Psoas muscle (tissue), 8 donors: Measurements from ENCODE around the gene DNAJB5. TPM values are rescaled to one million over a fixed set of nuclear protein-coding genes. Genes with fewer than 3 reads are reported as not detected.
"Not testable (repeated sequence)": the region's sequence is repeated elsewhere in the genome, so short reads cannot be mapped to it uniquely, and the experiment has no call there.

Source experiments
- ATAC-seq, 4 donors: fragments of 200-7000 bp; cut with Tn5 transposase; one replicate each; pipeline ENCODE4 v1.9.1; 2020; ENCODE audit warnings: moderate library complexity in 3 of 4, mild to moderate bottlenecking in 2 of 4
- DNase-seq, 2 donors: peaks; one replicate each; pipeline ENCODE4 v3.0.0-alpha.2; 2020
- H3K27ac ChIP-seq: fragments of 200-600 bp; one replicate; pipeline ENCODE4 v1.8.0; 2022
- H3K27me3 ChIP-seq, 3 donors: fragments of 200-600 bp in 1 of 3; one replicate each; pipeline versions ENCODE4 v1.6.1 to v1.8.0; 2013 to 2022; ENCODE audit warnings: low read length in 2 of 3, mild to moderate bottlenecking in 2 of 3, moderate library complexity in 1 of 3; ENCODE audit not compliant: insufficient read depth in 3 of 3
- H3K36me3 ChIP-seq, 2 donors: fragments of 200-600 bp in 1 of 2; one replicate each; pipeline versions ENCODE4 v1.6.1 to v1.8.0; 2013 to 2022; ENCODE audit warnings: low read depth in 1 of 2, mild to moderate bottlenecking in 1 of 2, moderate library complexity in 1 of 2; ENCODE audit not compliant: insufficient read depth in 1 of 2
- H3K4me1 ChIP-seq: fragments of 200-600 bp; one replicate; pipeline ENCODE4 v1.8.0; 2022
- H3K4me3 ChIP-seq: fragments of 200-600 bp; one replicate; pipeline ENCODE4 v1.8.0; 2022; ENCODE audit warnings: mild to moderate bottlenecking
- H3K9me3 ChIP-seq: fragments of 200-600 bp; one replicate; pipeline ENCODE4 v1.8.0; 2022
- WGBS, 3 donors: extraction: QIAGEN DNeasy Blood & Tissue Kit; methylation state at CpG; one replicate each; pipeline versions ENCODE4 v1.1.6 to v1.1.7; 2013; 5-methylcytosine and 5-hydroxymethylcytosine counted together
- intact Hi-C, 2 donors: fragments of 100-400 bp; cut with DNase I; formaldehyde crosslinking; loops; one replicate each; pipeline versions ENCODE4 v1.11.0 to v1.14.2; 2022
- polyA plus RNA-seq, 3 donors: library from polyadenylated mRNA; stranded (reverse); fragments of 200-250 nt; gene quantifications; one replicate each; pipeline ENCODE4 v1.2.3, GENCODE V29; 2013
- total RNA-seq, 4 donors: library from RNA; stranded (reverse); fragmentation: NEBNext Ultra II Directional in 2 of 4; extraction: Animal tissue kit (Norgen Biotek cat#: 25700) in 2 of 4; gene quantifications; one replicate each; pipeline versions ENCODE4 v1.2.1 to v1.2.4, GENCODE V29; 2021 to 2023
- TF ChIP-seq, protein P1 (sequence below): fragments of 200-600 bp; IDR thresholded peaks from one replicate; pipeline ENCODE4 v1.8.0; 2022; ENCODE audit warnings: antibody characterized with exemption
- donor health status: healthy with polysubstance abuse.
- donor health status: DM: no; HTN: no; CAD: no; lungs with moderate emphysema.
- donor health status: Bipolar disorder and iron deficiency.
- donor health status: healthy.
- donor health status: DM: yes; HTN: yes; CAD: no.
- donor health status: DM: no; HTN: no; CAD: no.
- donor health status: DM: no; HTN: no; CAD: no.
- donor health status: DM: yes; HTN: yes; CAD: no.

Gene DNAJB5
- total and polyA plus RNA-seq, 7 donors = 44.2 to 260 (median 145) TPM

DNA sequence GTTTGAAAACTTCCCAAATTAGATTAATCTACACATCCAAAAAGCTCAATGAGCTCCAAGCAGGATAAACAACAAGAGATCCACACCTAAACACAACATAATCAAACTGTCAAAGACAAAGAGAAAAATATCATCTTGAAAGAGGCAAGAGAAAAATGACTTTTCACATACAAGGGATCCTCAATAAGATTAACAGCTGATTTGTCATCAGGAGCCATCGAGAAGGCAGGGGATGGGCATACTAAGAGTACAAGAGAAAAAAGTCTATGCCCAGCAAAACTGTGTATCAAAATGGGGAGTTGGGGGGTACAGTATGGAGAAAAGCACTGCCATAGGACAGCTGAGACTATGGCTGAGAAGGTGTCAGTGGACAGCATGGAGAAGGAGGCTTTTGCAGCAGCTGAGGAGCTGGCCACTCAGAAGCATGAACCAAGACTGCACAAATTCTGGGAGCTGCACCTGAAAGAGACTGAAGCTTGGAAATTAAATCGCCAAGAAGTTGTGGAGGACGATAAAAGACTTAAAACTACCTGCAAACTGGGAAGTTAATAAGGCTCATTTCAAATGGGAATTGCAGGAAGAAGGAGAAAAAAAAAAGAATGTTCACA is 20.9 kb downstream of the DNAJB5 start:
- H3K27ac ChIP-seq = no peak overlapping the region
- H3K36me3 ChIP-seq = peaks cover 10 to 69% of the 10 kb centered on the region in 2 donors
- no peaks in the 10 kb centered on the region for H3K27me3 ChIP-seq
- 90 to 92% (median 92%) methylated on average over 3 of the region's 3 CpGs for WGBS, 3 donors
- intact Hi-C loops = no loop called here
- no peaks in the 10 kb centered on the region for H3K4me1 ChIP-seq
- DNase-seq = no peak
- TF ChIP-seq, protein P1, sequence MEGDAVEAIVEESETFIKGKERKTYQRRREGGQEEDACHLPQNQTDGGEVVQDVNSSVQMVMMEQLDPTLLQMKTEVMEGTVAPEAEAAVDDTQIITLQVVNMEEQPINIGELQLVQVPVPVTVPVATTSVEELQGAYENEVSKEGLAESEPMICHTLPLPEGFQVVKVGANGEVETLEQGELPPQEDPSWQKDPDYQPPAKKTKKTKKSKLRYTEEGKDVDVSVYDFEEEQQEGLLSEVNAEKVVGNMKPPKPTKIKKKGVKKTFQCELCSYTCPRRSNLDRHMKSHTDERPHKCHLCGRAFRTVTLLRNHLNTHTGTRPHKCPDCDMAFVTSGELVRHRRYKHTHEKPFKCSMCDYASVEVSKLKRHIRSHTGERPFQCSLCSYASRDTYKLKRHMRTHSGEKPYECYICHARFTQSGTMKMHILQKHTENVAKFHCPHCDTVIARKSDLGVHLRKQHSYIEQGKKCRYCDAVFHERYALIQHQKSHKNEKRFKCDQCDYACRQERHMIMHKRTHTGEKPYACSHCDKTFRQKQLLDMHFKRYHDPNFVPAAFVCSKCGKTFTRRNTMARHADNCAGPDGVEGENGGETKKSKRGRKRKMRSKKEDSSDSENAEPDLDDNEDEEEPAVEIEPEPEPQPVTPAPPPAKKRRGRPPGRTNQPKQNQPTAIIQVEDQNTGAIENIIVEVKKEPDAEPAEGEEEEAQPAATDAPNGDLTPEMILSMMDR = no peak
- no peak overlapping the region for H3K4me3 ChIP-seq
- ATAC-seq = no peak
- H3K9me3 ChIP-seq = peaks cover 4% of the 10 kb centered on the region

DNA sequence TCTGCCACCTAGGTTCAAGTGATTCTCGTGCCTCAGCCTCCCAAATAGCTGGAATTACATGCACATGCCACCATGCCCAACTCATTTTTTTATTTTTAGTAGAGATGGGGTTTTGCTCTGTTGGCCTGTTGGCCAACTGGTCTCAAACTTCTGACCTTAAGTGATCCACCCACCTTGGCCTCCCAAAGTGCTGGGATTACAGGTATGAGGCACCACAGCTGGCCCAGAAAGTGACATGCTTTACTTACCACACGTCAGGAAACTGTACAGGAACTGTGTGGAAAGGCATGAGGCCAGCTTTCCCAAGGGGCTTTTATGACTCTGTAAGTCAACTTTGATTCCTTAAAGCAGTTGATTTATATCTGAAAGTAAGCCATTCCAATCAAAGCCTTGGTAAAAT is 25.0 kb downstream of the DNAJB5 start:
- peaks cover 10 to 99% of the 10 kb centered on the region in 2 donors for H3K36me3 ChIP-seq
- peak in 3 of 4 donors; percentile 27 to 59 (median 36) for ATAC-seq
- intact Hi-C loops = no loop called here
- H3K9me3 ChIP-seq = peaks cover 4% of the 10 kb centered on the region
- WGBS, 3 donors = 21 to 56% (median 28%) methylated on average over 2 of the region's 2 CpGs
- no peak overlapping the region for H3K4me3 ChIP-seq
- no peak for DNase-seq
- no peaks in the 10 kb centered on the region for H3K27me3 ChIP-seq
- H3K4me1 ChIP-seq = no peaks in the 10 kb centered on the region
- TF ChIP-seq, protein P1 = no peak
- no peak overlapping the region for H3K27ac ChIP-seq

DNA sequence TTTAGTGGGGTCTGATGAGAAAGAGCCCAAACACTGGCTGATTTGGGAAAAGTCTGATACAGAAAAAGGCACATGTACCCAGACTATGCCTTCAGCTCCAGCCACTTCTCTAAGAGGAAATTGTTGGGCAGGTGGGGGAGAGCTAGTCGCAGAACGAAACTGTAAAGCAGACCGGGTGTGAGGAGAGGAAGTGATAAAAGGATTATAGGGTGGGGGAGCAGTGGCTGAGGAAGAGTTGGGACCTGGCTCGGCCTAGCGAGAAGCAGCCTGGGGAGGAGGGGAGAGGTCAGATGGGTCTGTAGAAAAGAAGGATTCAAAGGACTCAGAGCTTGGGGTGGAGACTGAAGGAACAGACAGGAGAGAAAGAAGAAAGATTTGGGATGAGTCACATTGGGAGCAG is 33.9 kb downstream of the DNAJB5 start:
- H3K4me3 ChIP-seq, H3K27me3 ChIP-seq, ATAC-seq, DNase-seq, intact Hi-C loops, H3K27ac ChIP-seq, H3K9me3 ChIP-seq: not testable (repeated sequence)
- WGBS, 3 donors = 59 to 72% (median 65%) methylated on average over 5 of the region's 5 CpGs
- peaks cover 13% of the 10 kb centered on the region for H3K4me1 ChIP-seq
- peaks cover 0 to 64% of the 10 kb centered on the region in 2 donors for H3K36me3 ChIP-seq

DNA sequence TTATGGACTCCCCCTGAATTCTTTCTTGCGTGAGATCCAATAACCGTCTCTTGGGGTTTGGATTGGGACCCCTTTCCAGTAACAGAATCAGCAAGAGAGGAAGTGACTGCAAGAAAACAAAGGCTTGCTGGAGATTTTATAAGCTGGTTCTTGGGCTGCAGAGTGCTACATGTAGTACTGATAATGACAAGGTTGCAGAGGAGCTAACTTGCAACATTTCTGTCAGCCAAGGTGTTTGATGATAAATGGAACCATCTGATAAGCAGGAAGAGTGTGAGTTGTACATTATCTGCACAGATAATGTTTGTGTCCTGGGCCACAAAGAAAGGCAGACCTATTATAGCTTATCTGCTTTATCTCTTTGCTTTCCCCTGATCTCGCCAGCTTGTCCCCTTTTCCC is 37.1 kb downstream of the DNAJB5 start:
- Histone ChIP-seq H3K4me1 (peaks cover 22% of the 10 kb centered on the region), H3K9me3 (no peaks in the 10 kb centered on the region), H3K27ac (peak overlapping the region; percentile 64), H3K36me3 (peaks cover 0 to 61% of the 10 kb centered on the region in 2 donors), H3K27me3 (no peaks in the 10 kb centered on the region), H3K4me3 (no peak overlapping the region)
- whole genome bisulfite sequencing, 3 donors = 77 to 85% (median 80%) methylated on average over 3 of the region's 3 CpGs
- ATAC-seq = peak in 2 of 4 donors; percentile 34
- no peak for DNase-seq
- intact Hi-C loops = no loop called here
- TF ChIP-seq, protein P1 = no peak

DNA sequence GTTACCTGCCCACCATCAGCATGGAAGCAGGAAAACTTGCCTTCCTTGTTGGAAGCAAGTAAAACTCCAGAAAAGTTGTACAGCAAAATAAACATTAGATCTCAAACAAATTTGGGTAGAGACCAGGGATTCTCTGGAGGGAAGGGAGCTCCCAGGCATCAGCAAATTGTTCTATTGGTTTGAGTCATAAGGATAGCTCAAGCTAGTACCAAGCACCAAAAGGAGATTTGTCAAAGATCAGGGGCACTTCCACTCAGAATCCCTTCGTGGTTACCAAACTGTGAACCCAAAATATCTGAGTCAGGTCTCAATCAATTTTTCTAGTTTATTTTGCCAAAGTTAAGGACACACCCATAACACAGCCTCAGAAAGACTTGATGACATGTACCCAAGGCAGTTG is 37.8 kb downstream of the DNAJB5 start:
- Histone ChIP-seq H3K27ac (peak overlapping the region; percentile 64), H3K4me3 (no peak overlapping the region), H3K4me1 (peaks cover 22% of the 10 kb centered on the region), H3K36me3 (peaks cover 0 to 61% of the 10 kb centered on the region in 2 donors), H3K9me3 (no peaks in the 10 kb centered on the region), H3K27me3 (no peaks in the 10 kb centered on the region)
- ATAC-seq (no peak), DNase-seq (no peak)
- 63 to 74% (median 73%) methylated on average over 1 of the region's 1 CpG for WGBS, 3 donors
- intact Hi-C loops = no loop called here
- TF ChIP-seq, protein P1 = no peak
